AG20443 (cell line): Measurements from ENCODE around the gene CBLN3.

Experiments
- DNase-seq: peaks from one replicate; pipeline ENCODE4 v3.0.0; 2012; ENCODE audit warnings: low spot score, mixed read lengths

CBLN3 gene

DNA sequence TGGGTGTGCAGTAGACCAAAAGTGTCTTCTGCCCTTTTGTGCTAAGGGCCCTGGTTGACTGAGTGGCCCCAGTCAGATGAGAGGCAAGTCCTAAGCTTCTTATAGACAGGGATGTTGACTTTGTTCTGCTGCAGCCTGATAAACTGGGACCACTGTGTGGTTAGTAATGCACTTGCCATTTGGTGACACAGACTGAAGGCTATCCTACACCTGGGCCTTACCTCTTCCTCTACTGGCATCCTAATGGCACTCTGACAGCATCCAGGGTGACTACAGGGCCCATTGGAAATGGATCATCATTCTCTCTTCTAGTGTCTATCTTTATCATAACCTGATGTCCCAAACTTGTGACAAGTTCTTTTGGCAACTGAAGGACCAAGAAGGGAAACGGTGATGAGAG, 9.8 kb upstream of the CBLN3 start:
- no peak for DNase-seq

DNA sequence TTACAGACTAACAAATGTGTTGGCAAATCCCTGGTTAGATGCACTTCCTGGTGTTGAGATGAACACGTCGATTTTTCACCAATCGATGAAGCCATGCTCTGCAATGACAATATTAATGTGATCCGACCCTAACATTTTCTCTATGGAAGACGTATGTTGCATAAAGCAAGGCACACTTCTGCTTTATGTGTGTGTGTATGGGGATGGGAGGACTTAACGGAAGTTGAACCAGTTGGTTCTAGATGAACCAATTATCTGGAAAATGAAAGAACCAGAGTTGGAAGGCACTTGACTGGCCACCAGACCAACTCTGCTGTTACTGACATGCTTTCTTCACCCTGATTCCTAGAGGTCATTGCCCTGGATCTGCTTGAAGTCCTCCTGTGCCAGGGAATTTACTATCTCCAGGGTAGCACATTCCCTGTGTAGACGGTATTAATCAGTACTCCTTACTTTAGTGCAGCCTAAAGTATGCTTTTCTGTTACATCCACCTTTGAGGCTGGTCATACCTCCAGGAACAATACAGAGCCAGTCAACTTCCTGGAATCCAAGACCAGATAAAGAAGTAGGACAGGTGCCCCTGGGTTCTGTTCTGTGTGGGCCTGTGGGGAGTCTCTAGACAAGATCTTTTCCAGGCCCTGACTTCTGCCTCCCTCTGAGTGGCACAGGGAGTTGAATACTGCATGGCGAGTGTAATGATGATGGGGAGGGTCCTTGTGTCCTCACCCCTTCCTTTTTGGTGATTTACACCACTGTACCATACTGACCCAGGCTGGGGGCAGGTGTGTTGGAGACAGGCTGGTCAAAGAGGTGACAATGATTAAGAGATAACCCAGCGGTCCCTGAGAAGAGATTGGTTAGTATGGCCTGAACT, 9.0 kb upstream of the CBLN3 start:
- no peak for DNase-seq

DNA sequence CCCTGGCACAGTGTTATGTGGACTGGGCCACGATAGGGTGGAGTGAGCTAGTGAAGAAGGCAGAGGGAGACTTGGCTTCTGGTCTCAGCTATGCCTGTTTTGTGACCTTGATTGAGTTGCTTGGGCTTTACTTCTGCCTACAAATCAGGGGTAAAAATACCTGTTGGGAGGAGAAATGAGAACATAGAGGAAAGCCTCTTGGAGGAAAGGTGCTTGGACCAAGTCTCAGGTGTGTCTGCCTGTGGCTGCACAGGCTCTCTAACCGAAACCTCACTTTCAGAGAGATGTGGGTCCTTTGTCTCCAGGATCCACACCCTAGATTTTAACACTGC, 8.2 kb upstream of the CBLN3 start:
- DNase-seq = no peak

DNA sequence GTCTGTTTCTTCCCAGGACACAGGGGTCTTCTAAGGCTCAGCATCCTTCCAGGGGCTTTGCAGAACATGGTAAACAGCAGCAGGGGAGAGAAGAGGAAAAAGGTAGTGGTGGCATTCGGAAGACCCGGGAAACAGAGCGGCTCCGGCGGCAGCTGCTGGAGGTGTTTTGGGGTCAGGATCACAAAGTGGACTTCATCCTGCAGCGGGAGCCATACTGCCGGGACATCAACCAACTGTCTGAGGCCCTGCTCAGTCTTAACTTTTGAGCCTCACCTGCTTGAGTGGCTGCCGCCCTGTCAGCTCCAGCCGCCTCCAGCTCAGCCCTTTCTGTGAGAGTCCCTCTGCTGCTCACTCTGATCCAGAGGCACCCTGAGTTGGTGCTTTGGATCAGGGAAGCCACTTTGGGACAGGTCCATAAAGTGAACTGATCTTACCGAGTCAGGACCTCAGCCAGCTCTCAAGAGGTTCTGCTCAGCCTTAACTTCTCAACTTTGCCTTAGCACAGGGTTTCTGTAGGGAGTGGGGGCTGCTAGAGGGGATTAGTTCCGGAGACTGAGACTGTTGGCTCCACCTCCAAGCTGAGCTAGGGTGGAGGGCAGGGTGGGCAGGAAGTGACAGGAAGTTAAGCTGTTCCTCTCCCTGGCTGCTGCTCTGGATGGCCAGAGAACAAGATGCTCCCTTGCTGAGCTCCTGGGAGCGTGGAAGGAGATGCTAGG, 7.7 kb upstream of the CBLN3 start:
- no peak for DNase-seq

DNA sequence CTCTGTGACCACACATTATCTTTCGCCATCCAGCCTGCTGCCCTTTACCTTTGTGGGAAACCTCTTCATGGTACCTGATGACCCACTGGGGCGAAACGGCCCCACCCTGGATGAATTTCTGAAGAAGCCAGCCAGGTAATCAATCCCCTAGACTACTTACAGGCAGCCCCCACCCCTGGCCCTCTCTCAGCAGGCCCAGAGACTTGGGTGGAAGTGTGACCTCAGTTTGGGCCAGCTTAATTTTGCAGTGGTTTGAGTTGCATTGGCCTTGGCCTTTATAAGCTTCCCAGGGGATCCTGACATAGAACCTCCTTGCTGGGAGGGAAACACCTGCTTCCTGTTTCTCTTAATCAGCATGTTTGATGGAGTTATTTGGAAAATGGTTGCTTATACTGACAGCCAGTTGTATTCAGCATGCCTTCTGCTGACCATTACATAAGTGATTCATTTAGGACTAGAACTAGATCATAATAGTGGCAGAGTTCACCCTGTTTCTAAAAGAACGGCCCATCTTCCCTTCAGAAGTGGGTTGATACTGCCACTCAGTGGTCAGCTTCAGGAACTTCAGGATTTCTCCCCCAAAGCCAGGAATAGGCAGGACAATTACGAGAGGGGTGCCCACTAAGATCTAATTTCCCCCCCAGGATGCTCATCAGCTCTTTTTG, 7.0 kb upstream of the CBLN3 start:
- peak; percentile 82 for DNase-seq

DNA sequence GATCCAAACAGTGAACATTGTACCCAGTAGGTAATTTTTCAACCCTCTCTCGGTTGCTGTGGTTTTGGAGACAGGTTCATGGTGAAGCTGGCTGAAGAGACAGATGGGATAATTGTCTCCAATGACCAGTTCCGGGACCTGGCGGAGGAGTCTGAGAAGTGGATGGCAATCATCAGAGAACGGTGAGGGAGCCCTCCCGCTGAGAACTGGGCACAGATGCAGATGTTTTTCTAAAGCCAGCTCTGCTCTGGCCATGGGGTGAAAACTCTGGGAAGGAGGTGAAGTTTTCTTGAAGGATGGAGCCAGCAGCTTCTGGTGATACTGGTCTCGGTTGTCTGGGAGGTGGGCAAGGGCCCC, 6.5 kb upstream of the CBLN3 start:
- DNase-seq = no peak

DNA sequence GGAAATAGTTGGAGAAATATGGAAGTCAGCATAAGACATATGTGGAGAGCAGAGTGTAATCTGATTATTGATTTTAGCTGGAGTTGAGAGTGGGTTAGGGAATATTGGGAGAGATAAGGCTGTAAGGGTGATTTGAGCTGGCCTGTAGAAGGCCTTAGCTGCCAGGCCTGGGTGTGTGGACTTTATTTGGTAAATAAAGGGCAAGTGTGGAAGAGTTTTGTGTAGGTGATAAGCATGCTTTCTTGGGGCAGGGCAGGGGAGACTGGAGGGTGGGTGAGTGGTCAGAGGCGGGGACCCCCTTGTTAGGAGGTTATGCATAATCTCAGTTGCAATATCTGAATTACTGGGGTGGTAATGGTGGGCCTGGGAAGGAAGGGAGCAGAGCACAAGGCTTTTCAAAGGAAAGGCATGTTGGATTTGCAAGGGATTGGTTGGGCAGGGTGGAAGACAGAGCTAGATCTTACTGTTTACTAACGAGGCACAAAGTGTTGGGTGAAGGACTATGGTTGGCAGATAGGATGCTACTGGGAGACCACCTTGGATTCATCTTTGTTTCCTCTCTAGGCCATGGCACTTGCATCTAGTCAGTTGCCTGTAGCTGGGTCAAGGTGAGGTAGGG, 5.8 kb upstream of the CBLN3 start:
- no peak for DNase-seq

DNA sequence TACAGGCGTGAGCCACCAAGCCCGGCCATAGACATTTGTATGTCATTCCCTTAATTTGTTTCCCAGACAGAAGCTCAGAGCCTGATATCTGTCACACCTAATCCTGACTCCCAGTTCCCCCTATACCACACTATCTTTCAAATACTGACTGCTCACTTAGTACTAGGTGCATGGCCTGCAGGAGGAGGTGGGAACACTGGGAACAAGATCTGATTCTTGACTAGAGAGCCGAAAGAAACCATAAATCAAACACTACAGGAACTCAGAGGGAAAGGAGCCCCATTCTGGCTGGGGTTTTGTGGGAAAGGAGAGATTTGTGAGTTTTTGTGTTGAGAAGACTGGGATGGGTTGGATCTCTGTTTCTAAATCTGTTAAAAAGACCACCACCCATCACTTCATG, 5.2 kb upstream of the CBLN3 start:
- DNase-seq = no peak

DNA sequence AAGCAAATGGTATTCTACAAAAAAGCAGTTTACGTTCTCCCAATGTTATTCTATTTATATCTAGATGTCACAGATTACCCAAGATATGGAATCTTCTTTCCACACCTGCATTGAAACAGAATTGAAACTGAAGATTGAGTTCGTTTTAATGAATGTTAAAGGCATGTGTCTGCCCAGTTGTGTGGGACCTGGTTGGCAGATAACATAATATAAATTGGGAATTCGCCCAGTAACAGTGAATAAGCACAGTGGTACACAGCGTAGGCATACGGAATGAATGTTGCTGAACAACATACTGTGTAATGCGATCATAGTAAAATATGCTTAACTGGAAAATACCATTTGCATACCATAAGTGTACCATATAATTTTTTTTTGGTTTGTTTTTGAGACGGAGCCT, 4.6 kb upstream of the CBLN3 start:
- no peak for DNase-seq

DNA sequence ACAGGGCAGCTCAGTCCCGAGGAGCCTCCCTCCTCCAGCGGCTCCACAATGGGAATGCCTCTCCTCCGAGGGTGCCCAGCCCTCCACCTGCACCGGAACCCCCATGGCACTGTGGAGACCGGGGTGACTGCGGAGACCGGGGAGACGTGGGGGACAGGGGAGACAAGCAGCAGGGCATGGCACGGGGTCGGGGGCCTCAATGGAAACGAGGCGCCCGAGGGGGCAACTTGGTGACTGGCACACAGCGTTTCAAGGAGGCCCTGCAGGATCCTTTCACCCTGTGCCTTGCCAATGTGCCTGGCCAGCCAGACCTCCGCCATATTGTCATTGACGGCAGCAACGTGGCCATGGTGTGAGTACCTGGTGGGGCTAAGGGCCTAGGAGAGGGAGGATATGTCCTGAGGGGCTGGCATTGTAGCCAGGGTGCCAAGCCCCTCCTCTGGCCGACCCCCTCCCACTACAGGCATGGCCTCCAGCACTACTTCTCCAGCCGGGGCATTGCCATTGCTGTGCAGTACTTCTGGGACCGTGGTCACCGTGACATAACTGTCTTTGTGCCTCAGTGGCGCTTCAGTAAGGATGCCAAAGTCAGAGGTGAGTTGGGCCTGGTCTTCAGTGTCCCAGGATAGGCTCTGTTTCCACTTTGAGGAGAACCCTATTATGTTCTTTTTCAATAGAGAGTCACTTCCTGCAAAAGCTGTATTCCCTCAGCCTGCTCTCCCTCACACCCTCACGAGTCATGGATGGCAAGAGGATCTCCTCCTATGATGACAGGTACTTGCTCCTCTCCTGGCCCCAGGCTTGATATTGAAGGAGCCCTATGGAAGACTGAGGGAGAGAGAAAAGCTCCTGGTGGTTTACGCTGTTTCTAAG, 3.0 kb upstream of the CBLN3 start:
- no peak for DNase-seq

DNA sequence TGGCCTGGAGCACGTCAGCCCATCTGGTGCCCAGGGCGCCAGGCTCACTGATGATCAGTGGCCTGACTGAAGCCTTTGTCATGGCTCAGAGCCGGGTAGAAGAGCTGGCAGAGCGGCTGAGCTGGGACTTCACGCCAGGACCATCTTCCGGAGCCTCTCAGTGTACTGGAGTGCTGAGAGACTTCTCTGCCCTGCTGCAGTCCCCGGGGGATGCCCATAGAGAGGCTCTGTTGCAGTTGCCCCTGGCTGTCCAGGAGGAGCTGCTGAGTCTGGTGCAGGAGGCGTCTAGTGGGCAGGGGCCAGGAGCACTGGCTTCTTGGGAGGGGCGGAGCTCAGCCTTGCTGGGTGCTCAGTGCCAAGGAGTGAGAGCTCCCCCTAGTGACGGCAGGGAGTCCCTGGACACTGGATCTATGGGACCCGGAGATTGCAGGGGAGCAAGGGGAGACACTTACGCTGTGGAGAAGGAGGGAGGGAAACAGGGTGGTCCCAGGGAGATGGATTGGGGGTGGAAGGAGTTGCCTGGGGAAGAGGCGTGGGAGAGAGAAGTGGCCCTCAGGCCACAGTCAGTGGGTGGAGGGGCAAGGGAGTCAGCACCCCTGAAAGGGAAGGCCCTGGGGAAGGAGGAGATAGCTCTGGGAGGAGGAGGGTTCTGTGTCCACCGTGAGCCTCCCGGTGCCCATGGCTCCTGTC, 2.2 kb upstream of the CBLN3 start:
- DNase-seq = peak; percentile 91

DNA sequence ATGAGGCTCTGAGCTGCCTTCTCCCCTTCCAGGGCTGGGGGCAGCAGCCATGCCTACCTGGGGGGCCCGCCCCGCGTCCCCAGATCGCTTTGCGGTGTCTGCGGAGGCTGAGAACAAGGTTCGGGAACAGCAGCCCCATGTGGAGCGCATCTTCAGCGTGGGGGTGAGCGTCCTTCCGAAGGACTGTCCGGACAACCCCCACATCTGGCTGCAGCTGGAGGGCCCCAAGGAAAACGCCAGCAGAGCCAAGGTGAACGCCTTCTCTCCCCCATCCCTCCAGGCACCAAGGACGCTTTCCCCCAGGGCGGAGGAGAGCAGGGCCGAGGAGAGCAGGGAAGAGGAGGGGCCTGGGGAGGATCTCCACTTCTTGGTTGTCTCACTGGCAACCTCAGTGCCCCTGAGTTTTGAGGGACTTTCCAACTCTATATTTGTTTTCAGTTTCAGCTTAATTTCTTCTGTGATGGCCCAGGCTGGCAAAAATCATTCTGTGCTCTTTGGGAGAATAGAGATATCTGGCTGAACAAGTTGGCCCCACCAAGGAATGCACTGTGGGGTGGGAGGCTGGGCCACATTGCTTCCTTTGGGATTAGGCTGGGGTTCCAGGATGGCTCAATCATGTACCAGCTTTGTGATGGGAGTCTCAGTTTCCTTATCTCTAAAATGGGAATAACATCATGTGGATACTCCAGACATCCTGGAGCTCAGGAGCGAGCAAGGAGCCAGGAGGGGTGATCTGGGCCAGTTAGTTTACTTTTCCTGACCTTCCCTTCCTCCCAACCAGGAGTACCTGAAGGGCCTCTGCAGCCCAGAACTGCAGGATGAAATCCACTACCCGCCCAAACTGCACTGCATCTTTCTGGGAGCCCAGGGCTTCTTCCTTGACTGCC, 1.5 kb upstream of the CBLN3 start:
- DNase-seq = peak; percentile 43

DNA sequence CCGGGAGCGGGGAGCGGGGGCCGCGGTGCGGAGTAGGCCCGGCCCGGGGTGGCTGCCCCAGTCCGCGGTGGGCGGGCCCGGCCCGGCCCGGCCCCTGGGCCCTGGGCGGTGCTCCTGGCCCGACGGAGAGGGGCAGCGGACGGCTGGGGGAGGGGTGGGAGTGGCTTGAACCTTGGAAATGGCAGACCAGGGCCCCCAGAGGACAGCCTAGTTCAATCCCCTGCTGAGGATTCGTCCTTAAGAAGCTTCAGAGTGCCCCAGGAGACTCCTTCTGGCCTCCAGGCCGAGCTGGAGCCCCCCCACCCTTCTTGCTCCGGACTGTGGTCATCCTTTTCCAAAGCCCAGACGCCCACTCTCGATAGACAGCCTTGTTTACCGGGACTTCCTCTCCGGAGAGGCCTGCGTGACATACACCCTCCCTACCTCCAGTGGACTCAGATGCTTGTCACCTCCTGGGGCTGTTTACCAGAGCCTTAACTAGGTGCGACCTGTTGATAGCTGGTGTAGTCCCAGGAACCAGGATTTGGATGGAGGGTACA, 744 bp upstream of the CBLN3 start:
- DNase-seq = peak; percentile 96

DNA sequence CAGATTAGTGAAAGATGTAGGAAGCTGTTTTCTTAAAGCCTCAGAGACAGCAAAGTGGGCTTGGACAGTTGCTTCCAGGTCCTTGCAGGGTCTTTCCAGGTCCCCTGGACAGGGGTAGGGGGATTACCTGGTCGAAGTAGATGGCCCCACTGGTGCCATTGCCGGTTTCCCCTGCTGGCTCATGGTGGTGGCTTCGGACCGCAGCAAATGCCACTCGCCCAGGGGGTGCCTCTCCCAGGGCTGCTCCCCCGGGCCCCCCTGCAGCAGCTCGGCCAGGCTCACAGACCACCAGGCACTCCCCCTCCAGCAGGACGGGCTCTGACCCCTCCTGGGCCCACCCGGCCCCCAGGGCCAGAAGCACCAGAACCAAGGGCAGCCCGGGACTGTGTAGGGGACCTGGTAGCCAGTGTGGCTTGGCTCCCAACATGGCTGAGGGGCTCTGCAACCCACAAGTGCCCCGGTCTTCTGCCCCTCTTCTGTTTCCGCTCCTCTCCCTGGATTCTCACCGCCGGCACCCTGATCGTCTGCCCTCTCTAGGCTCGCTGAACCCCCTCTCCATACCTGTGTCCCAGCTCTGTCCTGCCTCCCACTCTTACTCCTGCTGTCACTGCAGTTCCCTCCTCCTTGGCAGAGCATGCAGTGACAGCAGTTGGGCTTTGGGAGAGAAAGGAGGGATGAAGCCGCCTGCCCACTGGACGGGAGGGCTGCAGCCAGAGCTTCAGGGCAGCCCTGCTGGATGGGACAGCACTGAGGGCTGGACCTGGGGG, 657 bp downstream of the CBLN3 start:
- no peak for DNase-seq

DNA sequence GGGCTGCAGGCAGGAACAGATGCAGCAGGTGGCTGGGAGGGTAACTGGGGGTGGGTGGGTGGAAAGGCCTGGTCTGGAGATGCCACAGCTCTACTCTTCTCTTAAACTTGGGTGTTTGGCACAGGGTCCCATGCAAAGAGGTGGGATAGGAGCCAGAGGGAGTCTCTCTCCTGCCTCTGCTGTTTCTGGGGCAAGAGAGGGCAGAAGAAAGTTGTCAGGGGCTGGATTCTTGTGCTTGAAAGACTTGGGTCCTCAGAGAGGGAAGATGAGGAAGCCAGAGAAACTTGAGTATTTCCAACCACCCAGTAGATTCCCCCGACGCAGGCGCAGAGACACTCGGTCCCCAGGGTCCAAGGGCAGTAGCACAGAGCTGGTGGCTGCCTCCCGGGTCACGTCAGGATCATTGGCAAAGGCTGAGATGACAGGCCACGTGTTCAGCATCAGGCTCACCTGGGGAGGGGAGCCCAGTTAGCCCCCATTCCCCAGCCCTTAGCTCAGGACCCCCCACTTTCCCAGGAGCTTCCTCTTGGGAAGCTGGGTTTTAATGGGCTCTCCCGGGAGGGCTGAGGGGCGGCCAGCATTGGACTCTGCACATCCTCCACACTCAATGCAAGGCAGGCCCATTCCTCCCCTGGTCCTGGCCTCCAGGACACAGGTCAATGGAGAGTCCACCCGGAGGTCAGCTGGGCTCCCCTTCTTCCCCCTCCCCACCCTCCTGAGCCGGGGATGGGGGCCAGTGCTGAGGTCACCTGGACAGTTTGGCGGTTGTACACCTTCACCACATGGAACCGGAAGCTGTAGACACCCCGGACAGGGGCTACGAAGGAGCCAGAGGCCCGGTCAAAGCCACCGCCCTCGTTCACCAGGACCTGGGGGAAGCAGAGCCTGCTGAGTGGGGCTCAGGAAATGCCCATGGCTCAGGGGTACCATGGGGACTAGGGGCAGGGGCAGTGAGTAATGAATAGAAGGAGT, 1.6 kb downstream of the CBLN3 start:
- DNase-seq = no peak

DNA sequence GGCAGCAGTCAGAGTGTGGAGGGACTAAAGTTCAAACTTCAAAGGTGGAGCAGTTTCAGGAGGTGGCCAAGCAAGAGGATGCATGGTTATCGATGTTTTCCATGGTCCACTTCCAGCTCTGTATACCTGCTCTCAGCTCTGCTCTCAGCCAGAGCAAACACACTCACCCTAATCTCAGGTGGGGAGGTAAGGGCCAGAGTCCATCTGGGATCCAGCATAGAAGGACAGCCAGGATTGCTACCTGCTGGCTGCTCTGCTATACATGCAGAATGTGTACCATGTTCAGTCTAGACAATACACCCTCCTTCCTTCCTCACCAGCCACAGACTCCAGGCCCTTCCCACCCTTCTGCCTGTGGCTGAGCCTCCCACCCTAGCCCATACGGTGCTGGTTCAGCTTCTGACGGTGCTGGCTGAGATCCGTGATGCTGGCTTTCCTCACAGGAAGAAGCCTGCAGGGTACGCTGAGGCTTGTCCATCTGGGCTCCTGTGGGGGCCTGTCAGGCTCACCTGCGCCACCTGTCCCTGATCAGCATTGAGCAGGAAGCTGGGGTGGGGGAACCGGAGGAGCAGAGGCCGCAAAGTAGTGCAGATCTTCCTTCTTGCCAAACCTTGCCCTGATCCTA, 2.4 kb downstream of the CBLN3 start:
- DNase-seq = no peak

DNA sequence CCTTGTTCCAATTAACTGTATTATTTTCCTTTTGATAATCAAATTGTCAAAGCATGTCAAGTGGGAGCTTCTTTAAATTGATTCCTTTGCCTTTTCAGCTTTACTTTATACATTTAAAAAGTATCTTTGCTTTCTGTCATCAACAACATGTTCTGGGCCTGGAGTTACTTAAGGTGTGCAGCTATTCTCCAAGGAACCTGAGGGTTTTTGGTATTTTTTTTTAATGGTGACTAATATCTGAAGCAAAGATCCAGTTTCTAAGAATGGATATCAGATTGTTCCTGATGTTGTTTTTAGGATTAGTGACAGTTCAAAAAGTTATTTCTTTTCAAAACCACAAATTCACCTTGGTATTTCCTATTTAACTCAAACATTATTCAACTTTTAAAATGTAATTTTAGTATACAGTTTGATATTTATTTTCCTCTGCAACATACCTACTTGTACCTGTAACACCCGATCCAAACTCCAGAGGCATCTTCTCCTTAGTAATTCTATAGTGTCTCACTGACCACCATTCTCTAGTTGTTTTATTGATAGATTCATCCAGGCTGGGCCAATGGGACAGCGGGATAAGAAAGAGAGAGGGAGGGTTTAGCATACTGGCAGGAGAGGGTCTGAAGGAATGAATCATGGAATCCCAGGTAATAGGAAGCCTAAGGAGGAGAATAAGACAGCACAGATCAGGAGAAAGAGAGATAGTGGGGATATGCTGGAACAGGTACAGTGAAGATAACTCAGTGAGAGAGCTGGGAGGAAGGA, 3.1 kb downstream of the CBLN3 start:
- DNase-seq = no peak
